HG02973 (cell line): Measurements from ENCODE around the gene PAM16.

Experiments
- ATAC-seq: cut with Tn5 transposase; IDR thresholded peaks from one replicate; pipeline ENCODE4 v1.9.1; 2021; ENCODE audit warnings: moderate library complexity; ENCODE audit not compliant: unreplicated experiment

The PAM16 gene

GRCh38 chr16:4371357-4372000, 20.4 kb upstream of the PAM16 start, which contains the start of gene VASN:
Gene VASN, plus strand, starts transcription at chr16:4371848. Its CDS starts 9,030 bp downstream, at chr16:4380878.
- ATAC-seq: no peak

DNA sequence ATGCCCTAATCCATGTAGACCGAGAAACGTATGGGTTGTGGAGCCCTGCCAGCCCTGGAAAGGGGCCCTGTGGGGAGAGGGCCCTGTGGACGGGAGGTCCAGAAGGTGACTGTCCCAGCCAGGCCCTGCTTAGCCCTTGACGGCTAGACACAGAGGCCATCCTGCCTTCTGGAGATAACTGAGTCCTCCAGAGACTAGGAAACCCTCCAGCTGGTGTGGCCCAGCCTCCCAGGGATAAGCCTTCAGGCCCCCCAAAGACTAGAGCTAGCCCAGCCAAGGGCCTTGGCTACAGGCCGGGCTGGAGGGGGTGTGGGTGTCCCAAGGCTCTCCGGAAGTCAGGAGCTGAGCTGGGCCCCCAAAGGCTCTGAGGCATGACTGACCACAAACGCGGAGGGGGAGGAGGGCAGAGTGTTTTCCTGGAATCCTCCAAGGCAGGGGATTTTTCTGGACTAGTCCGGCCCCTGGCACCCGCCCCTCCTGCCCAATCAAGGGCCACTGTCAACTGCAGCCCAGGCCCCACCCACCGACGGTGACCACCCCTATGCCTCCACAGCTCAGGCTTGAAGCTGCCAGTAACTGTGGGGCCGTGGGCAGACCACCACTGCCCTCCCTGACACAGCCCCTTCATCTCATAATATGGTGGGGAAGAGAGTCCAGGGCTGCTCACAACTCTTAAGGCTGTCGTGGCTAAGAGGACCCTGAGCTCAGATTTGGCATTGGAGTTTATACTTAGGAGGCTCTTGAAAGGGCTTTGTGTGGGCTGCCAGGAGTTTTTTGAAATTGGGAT, 19.6 kb upstream of the PAM16 start:
- no peak for ATAC-seq

GRCh38 chr16:4370151-4370550, 19.0 kb upstream of the PAM16 start:
- no peak for ATAC-seq

DNA sequence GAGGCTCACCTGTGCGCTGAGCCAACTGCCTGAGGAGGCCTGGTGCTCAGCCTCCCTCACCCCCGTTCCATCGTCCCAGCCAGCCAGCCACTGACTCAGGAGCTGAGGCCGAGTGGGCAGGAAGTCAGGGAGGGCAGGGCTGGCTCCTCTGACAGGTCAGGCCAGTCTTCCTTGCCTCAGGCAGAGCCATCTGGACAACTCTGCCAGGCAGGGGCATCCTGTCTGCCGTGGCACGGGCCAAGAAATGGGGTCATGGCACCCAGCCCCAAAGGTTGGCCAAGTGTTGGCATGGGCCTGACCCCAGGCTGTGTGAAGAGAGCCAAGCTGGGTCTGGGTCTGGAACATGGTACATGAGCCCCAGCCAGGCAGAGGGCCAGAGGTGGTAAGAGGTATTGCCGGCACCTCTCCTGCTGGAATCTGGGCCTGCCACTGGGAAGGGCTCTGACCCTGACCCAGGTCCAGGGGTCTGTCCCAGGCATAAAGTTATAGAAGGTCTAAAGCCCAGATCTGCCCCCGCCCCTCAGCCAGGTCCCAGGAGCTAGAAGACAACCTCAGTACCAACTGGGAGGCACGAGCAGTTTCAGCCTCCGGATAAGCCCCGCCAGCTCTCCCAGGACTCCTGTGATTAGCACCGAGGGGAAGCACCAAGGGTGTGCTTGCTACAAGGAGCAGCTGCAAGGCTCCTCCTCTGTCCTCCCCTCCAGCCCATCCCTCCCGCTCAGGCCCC, 18.0 kb upstream of the PAM16 start:
- ATAC-seq: no peak

GRCh38 chr16:4367393-4367856, 16.3 kb upstream of the PAM16 start:
- ATAC-seq: no peak

- ATAC-seq: no peak
Measured at GRCh38 chr16:4366016-4366415, 14.9 kb upstream of the PAM16 start.

- ATAC-seq: no peak
Measured at GRCh38 chr16:4365615-4366014, 14.5 kb upstream of the PAM16 start.

GRCh38 chr16:4365014-4365406, 13.9 kb upstream of the PAM16 start:
- ATAC-seq: no peak

- no peak for ATAC-seq
Measured at GRCh38 chr16:4364196-4365013, 13.3 kb upstream of the PAM16 start.

GRCh38 chr16:4362476-4363135, 11.5 kb upstream of the PAM16 start:
- ATAC-seq: no peak

GRCh38 chr16:4361944-4362311, 10.8 kb upstream of the PAM16 start:
- no peak for ATAC-seq

- ATAC-seq: no peak
Measured at GRCh38 chr16:4361033-4361943, 10.2 kb upstream of the PAM16 start.

- ATAC-seq: no peak
Measured at GRCh38 chr16:4360538-4361021, 9.5 kb upstream of the PAM16 start.

DNA sequence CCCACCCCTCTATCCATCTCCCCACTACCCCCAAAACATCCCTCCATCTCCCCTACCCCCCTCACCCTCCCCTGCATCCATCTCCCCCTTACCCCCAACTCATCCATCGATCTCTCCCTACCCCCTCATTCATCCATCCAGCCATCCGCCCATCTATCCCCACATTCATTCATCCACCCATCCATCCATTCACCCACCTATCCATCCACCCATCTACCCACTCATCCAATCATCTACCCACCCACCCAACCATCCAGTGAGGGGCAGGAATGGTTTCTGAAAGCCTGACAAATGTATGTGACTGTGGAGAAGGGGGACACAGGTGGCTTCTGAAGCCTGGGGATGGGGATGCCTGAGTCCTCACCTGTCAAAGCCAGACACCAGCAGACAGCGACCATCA, 8.8 kb upstream of the PAM16 start:
- ATAC-seq: no peak

DNA sequence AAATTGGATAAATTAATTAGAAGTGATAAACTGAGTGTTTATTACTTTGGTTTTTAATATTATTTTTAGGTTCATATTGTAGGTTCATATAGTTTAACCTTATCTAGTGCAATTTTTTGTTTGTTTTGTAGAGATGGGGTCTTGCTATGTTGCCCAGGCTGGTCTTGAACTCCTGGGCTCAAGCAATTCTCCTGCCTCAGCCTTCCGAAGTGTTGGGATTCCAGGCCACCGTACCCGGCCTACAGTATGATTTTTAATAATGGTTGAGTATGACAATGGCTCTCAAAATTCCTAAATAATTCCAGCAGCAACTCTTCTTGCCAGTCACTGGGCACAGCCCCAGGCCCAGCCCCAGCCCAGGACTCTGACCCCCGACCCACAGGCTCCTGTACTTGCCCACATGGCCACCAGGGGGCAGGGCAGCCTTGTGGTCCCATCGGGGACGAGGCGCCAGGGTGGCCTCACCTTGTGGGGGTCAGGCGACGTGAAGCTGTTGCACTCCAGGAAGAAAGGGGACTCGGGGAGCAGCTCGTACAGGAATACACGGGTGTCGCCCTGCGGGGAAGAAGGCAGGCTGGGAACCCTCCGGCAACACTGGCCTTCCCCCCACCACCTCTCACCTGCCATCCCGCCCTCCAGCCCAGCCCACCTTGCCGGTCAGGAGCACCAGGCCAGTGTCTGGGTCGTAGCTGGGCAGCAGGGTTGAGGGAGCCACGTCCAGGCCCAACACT, 7.9 kb upstream of the PAM16 start:
- ATAC-seq: no peak

DNA sequence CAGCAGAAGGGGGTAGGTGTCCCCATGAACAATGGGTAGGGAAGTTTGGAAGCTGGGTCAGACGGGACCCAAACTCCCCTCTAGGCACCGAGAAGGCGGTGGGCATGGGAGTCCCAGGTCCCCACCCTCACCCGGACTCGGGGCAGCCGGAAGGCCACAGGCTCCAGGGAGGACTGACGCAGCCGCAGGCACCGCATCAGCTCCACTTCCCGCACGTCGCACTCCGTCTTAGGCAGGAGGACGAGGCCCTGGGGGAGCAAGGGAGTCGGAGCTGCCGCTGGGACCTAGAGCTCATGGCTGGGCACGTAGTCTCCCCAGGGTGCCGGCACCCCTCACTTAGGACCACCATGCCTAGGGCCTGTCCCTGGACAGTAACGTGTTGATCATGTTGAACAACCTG, 7.1 kb upstream of the PAM16 start:
- no peak for ATAC-seq

DNA sequence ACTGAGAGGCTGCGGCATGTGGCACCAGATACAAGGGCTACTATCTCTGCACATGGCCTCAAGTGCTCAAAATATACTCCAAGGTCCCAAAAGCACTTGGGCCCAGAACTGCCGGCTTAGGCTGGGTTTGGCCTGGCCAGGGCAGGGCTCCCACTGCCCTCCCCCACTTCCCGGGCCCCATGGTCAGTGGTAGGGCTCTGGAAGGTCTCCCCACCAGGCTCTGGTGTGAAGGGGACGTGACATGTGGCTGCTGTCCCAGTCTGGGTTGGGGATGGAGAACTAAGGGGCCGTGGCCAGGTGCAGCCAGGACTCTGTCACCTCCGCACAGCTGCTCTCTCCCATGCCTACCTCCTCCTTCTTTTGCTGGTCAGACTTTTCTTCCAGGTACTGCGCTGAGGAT, 5.7 kb upstream of the PAM16 start:
- no peak for ATAC-seq
